Stimulated activated CD4-positive, alpha-beta T cell treated with anti-CD3 and anti-CD28 coated beads, Interleukin-4, amount 100 ng/mL, for 24 hours (primary cell): ENCODE data around the gene OAS1.
A peak's percentile ranks its signal among the peaks of the same experiment; 100 is the strongest.

Source experiments
- DNase-seq: peaks from one replicate; pipeline ENCODE4 v3.0.0-alpha.2; 2020

OAS1 gene

DNA sequence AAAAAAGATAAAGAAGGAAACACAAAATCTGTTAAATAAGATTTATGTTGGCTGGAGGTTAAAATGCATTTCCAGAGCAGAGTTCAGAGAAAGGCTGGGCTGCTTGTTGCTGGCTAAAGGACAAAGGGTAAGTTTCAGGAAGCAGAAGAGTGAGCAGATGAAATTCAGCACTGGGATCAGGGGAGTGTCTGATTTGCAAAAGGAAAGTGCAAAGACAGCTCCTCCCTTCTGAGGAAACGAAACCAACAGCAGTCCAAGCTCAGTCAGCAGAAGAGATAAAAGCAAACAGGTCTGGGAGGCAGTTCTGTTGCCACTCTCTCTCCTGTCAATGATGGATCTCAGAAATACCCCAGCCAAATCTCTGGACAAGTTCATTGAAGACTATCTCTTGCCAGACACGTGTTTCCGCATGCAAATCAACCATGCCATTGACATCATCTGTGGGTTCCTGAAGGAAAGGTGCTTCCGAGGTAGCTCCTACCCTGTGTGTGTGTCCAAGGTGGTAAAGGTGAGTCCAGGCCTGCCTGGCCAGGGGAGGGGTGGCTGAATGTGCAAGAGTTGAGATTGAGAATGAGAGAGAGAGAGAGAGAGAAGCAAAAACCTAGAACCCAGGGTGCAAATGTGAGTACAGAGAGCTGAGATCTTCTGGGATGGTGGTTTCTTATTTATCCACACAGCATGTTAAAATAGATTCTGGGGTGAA, at the start of gene OAS1:
OAS1 (plus strand) TSS at position 251 of the 703 bp plus-strand sequence; CDS start at position 329, 78 bp downstream.
- peak; percentile 34 for DNase-seq

DNA sequence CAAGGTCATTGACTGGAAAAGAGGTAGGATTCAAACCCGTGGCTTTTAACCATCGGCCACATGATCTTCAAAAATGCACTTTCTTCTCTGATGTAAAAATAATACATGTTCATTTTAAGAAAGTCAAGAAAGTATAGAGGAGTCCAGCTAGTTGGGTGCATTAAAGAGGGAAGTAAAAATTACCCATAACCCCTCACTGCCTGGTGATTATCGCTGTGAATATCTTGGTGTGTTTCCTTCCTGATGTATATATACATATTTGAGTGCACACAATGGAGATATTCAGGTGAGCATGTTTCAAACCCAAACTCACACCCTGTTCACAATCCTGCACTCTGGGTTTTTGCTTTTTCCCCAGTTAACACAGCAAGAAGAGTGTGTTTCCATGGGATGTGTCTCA, 47.5 kb upstream of the OAS1 start:
- no peak for DNase-seq

DNA sequence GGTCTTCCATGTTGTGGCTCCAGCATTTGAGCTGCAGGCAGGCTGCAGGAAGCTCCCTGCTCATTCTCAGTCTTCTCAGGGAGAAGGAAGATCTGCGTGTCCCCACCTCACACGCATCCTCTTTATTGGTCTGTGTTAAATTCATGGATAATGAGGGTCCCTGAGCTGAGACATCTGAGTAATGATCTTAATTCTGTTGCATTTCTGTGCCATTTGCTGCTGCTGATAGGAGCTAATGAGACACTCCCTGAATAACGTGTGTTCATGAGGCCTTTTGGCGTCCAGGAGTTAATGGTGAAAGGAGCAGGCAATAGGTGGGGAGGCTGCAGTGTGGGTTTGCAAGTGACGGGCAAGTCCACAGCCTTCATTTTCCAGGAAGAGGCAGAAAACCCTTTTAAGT, 46.6 kb upstream of the OAS1 start:
- no peak for DNase-seq

DNA sequence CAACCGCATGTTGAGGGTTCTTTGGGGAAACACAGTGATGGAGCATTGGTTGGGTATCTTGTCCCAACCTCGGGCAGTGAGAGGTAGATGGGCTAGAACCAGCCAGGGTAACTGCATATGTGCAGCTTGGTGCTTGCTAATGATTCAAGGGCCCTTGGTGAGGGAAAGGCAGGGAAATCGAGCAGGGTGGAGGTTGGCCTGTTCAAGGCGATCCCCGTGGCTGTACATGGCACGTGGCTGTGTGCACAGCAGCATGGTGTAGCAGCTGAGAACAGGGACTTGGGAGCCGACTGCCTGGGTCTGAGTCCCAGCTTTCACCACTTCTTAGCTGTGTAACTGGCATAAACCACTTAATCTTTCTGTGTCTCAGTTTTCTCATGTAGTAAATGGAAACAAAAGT, 45.5 kb upstream of the OAS1 start:
- no peak for DNase-seq

DNA sequence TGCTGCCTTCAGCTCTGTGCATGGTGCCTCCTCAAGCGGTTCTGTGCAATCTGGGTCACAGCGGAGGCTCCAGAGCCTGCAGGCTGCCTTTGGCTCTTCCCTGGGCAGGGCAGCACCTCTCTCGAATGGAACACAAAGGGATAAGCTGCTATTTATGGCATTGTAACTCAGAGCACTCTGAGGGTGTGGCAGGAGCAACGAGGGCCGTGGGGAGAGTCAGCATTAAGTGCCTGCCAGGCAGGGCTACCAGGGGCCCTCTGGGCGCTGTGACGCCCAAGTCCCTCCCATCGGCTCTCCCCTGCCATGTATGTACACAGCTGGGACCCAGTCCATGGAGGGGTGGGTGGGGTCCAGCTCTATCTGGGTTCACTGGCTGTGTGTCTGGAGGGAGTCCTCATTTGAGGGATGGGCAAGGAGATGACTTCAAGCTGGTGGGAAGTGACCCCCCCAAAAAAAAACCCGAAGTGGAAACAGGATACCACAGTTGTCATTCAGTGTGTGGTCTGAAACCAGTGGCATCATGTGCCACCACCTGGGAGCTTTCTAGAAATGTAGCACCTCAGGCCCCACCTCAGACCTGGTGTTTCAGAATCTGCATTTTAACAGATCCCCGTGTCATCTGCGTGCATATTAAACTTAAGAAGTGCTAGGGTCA, 44.0 kb upstream of the OAS1 start:
- no peak for DNase-seq

DNA sequence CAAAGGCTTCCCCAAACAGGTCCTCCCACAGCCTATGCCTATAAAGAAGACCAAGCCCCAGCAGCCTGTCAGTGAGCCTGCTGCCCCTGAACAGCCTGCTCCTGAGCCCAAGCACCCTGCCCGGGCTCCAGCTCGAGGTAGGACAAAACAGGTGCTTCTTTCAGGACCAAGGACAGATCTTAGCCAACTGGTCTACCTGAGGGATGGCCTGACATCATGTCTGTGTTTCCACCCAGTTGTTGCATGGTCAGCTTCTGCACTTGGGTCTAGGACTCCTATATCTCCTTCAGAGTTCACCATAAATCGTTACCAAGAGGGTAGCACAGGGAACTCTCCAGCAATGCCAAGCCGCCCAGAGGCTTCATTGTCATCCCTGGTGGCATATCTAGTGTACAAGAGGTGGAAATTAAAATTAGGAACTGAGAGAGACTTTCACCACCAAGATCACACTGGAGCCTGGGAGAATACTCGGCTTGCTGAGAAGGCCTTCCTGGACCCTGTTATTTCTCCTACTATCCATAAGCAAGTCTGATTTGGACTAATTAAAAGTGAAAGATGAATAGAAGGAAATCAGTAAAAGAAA, 38.2 kb upstream of the OAS1 start:
- DNase-seq: no peak

DNA sequence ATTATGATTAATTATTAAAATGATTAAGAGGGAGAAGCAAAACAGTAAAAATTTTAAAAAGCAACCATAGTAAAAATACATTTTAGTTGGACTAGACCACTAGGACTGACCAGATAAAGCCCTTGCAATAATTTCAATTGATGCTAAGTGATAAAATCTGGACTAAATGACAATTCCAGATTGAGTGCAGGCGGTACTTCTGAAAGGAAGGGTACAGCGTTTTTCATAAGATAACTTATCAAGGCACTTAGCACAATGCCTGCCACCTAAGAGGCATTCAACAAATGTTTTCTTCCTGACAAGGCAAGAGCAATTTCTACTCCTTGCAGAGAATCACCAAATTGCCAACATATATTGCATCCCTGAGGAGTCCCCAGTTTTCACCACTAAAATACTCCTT, 37.7 kb upstream of the OAS1 start:
- no peak for DNase-seq

DNA sequence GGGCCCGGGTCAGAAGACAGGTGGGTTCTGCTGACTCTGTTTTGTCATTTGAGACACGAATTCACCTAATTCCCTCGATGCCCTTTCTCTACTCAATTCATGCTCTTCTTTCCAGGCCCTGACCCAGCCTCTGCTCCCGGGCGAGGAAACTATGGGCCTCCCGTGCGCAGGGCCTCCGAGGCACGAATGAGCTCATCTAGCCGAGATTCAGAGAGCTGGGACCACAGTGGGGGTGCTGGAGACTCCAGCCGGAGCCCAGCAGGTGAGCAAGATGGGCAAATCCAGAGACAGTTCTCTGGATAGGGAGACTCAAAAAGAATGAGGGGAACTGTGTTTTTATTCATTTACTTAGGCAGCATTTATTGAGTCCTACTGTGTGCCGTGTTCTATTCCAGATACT, 37.0 kb upstream of the OAS1 start:
- no peak for DNase-seq

DNA sequence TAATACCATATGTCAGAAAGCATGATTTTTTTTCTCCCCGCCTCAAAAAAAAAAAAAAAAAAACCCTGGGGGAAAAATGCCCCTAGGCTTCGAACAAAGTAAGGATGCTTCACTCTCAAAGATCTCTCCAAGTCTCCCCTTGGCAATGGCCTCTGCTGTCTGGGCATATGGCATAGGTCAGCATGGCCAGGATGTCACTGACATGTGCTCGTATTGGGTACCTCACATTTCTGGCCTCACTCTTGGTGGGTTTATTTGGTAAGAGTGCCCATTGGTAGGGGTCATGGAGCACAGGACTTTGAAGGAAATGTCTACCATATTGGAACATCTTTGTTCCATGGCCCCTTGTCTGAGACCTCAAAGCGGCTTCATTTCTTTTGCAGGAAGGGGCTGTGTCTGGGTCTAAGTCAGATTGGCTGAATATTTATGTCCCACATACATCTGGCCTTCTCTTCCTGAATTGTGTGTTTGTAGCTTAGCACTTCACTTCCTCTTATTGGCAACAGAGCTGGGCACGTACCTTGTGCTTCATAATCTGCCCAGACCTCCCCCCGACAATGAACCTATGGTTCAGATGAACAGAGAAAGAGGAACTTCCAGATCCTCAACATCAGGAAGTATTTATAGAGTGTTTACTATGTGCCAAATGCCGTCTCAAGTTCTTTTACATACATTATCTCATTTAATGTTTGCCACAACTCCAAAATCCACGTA, 36.3 kb upstream of the OAS1 start:
- no peak for DNase-seq

DNA sequence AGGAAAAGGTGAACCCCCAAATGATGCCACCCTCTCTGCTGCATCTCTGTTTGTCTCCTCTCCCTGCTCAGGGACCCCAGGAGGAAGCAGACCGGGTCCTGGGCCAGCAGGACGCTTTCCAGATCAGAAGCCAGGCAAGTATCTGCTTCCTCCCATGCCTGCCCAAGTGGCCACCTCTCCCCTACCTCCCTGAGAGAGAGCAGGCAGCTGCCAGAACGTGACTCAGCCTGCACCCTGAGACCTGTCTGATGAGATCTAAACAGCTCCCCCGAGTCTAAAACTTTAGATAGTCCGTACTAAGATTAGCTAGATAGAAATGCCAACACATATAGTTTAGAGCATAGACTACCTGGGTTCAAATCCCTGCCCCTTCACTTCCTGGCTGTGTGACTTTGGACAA, 31.2 kb upstream of the OAS1 start:
- no peak for DNase-seq

DNA sequence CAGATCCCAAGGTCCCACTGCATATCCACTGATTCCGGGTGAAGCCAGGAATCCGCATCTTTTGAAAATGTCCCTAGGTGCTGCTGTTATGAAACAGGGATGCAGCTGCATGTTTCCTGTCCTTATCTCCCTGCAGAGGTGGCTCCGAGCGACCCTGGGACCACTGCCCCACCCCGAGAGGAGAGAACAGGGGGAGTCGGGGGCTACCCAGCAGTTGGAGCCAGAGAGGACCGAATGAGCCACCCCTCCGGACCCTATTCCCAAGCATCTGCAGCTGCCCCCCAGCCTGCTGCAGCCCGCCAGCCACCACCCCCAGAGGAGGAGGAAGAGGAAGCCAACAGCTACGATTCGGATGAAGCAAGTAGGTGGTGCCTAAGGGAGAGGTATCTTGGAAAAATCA, 30.3 kb upstream of the OAS1 start:
- no peak for DNase-seq

DNA sequence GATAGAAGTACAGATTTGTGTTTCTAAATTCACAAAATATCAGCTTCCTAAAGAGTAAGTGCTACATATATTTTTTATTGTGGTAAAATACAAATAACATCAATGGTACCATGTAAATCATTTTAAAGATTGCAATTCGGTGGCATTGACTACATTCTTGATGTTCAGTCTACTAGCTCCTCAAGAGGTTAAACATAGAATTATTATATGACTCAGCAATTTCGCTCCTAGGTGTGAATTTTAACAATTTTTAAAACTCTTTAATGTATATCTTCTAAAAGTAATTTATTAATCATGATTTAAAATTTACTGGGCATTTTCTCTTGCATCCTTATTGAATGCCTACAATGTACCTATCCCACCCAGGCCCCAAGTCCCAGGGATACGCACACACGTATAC, 29.8 kb upstream of the OAS1 start:
- no peak for DNase-seq

DNA sequence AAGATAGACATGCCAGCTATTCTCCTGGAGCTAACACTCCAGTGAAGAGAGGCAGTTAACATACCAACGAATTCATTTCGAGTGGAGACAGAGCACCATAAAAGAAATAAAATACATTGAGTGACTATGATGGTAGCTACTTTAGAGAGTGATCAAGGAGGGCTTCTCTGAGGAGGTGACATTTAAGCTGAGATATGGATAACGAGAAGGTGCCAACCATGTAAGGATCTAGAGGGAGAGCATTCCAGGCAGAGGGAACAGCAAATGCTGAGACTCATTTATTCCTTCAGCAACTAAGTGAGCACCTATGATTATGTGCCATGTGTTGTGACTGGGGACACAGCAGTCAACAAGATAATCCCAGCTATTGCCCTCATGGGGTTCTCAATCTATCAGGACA, 28.3 kb upstream of the OAS1 start:
- no peak for DNase-seq

DNA sequence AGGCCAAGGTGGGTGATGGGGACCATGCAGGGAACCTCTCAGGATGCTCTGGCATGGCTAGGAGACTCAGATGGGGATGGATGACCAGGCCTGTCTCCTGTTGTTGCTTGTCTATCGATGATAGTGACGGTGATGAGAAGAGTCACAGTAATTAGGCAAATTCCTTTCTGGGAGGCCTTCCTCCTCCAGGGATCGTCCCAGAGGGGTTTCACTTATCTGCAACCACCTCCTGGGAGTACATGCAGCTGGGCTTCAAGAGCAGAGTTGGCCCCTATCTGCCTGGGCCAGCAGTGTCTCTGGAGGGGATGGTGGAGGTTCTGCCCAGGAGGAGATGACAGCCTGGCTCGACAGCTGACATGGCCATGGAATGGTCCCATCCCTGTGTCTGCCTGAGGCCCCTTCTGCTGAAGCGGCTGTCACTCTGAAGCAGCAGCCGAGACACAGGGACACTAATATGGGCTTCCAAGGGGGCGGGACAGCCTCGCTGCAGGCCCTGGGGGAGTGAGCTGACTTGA, 27.5 kb upstream of the OAS1 start:
- DNase-seq: no peak

DNA sequence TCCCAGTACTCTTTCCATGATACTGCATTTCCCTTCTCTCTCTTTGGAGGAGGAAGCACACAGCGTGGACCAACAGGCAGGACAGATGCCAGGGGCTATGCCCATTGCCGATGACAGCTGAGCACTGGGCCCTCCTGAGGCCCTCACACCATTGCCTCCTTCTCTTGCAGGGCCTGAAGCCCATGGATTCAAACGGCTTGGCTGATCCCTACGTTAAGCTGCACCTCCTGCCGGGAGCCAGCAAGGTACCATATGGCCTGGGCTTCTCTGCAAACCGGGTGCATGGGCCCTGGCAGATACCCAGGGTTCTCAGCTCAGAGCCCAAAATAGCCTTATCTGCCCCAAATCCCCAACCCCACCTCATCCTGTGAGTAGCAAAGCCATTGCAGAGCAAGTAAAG, 25.2 kb upstream of the OAS1 start:
- no peak for DNase-seq

DNA sequence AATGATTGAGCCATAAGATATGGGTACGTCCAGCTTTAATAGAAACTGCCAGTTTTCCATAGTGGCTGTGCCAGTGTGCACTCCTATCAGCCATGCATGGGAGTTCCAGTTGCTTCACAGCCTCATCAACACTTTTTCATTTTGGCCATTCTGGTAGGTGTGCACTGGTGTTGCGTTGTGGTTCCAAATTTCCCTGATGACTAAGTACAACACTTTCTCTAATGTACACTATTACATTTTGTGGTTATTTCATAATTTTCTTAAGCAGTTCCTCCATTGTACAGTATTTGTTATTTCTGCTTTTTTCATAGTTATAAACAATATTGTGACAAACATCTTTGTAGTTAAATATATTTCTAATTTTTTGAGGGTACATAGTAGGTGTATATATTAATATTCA, 21.5 kb upstream of the OAS1 start:
- no peak for DNase-seq

DNA sequence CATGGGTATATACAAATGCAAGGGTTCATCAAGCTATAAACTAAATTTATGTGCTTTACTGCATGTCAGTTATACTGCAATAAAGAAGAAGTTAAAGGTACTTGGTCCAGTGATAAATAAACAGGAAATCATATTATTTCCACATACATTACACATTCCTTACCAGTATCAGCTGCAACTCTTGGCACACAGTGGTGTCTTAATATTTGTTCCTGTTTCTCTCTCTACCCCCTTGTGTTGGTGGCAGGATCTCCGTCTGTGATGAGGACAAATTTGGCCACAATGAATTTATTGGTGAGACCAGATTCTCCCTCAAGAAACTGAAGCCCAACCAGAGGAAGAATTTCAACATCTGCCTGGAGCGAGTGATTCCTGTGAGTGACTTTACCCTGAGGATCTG, 19.2 kb upstream of the OAS1 start:
- no peak for DNase-seq

DNA sequence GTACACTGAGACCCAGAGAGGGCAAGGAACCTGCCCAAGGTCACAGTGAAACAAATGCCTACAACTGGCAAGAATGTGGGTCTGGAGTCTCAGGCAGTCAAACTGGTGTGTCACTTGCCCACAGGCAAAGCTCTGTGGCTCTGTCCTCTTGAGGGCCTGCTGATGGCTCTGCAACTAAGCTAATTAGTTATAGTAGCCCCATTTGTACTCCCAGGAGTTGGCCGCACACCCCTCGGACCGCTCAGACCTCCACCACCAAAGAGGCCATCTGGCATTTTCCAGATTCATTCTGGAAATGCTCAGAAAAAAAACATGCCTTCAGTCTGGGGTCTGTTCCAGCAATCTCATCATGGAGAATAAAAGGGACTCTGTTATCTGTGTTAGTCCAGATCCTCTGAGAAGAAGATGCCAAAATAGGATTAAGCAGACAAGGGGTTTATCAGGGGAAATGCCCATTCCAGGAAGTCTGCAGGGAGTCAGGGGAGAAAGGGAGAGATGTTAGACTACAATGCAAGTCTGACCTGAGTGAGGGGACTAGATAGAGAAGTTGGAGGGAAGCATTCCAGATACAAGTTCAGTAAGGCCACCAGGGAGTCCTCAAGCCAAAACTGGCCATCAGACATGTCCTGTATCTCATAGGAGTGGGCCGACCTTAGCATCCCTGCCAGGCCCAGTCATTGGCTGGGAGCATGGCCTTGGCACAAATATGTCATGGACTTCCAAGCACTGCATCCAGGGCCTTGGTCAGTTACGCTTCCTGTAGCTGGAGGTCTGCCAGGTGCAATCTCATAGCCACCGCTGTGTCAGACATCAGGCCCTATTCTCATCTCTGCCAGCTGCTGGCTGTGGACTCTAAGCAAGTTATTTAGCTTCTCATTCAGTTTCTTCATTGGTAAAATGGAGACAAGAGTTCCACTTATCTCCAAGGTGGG, 15.4 kb upstream of the OAS1 start:
- DNase-seq: no peak

DNA sequence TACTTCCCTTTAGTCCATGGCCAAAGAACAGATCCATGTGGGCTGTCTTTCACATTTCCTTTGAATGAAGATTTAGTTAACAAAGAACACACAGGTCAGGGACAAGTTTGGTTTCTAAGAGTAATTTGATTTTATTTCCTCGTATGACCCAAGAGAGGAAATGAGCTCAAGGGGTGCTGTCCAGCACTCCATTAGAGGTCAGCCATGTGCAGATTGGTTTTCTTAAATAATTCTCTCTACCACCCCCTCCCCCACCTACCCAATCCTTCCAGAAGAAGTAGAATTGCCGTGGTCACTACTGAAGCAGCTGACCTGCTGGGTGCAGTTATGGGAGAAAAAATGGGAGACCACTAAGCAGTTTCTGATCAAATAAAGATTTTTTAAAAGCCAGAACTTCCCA, 13.9 kb upstream of the OAS1 start:
- DNase-seq: no peak

DNA sequence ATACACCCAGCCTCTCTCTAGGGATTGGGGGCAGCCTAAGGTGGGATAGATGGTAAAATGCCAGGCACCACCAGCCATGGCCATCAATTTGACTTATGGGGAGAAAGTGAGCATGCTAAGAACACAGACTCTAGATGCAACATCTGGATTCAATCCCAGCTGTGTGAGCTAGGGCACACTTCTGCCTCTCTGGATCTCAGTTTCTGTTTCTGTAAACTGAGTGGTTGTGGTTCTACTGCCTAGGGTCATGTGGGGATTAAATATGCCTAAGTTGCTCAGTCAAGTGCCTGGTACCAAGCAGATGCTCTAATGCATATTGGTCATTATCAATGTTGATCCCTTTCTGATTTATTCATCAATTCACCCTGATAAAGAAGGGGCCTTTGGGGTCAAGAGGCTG, 12.6 kb upstream of the OAS1 start:
- no peak for DNase-seq

DNA sequence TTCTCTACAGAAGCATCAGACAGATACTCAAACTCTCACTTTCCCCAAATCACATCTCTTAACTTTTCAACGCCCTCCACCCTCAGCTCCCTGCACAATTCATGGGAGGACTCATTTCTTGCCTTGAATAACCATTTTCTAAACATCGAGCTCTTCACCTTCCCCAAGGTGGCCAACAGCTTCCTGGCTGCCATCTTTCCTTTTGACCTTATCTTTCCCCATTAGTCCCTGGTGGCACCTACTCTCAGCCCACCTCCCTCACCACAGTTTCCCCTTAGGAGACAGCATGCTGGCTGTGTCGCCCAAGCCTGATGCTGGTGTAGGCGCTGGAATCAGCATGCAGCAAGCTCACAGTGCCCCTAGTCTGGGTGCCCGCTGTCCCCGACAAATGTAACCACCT, 8.4 kb upstream of the OAS1 start:
- DNase-seq: no peak

DNA sequence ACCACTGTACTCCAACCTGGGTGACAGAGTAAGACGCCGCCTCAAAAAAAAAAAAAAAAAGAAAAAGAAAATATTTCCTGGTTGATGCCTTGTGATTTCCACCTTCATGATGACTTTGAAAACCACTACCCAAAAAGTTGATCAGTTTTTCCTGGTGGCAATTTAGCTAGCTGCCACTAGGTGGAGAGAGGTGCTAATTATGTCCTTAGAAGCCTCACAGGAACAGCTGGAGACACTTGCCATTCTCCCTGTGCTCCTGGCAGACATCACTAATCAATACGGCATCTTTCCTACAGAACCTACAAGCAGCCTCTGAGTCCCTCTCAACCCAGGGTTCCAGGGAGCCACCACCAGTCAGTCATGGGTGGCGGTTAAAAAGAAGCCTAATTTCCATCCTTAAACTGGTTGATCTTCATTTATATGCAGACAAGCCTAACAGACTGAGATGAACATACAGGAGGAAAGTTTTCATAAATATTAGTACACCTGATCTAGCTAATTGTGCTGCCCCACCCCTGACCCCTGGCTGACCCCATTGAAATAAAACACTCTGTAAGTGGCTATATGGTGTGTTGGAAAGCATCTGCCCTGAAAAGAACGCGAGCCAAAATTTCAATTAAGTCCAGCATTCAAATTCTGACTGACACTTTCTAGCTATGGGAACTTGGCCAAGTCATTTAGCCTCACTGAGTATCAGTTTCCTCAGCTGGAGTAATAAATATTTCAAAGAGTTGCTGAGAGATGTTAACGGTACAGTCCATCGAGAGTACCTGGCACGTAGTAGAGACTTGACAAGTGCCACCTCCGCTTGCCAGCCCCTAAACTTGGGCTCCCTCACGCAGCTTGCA, 6.2 kb upstream of the OAS1 start:
- peak; percentile 54 for DNase-seq
